GM12878 (cell line): Measurements from ENCODE around the gene ZFAND2A. TPM values are rescaled to one million over a fixed set of nuclear protein-coding genes. Genes with fewer than 3 reads are reported as not detected.

Experiments
- ATAC-seq: fragments of 200-7000 bp; cut with Tn5 transposase; 3 replicates; pipeline ENCODE4 v1.9.1; 2020; ENCODE audit warnings: mild to moderate bottlenecking, moderate library complexity
- BruUV-seq: library from RNA; stranded (reverse); fragments of 400-500 nt; replicated peaks from 2 replicates; lab custom pipeline; 2021; lab: Mats Ljungman, UMichigan
- CTCF ChIA-PET: fragments of 300-600 bp; sonication (Branson Sonifier 250); formaldehyde crosslinking; extraction: SDS; loops from one replicate; lab custom pipeline; 2021; ENCODE audit warnings: inconsistent platforms; lab: Yijun Ruan, JAX
- POLR2A ChIA-PET: fragments of 350-600 bp; formaldehyde crosslinking; extraction: SDS; loops from one replicate; lab custom pipeline; 2021; ENCODE audit warnings: inconsistent platforms; lab: Charles Lee
- RAD21 ChIA-PET: fragments of 300-600 bp; sonication (Branson Sonifier 250); formaldehyde crosslinking; loops from one replicate; lab custom pipeline; 2023; ENCODE audit warnings: antibody characterized with exemption; ENCODE audit not compliant: unreplicated experiment; lab: Charles Lee
- SMC1A ChIA-PET: fragments of 300-600 bp; sonication (Branson Sonifier 250); formaldehyde crosslinking; loops from one replicate; lab custom pipeline; 2023; ENCODE audit not compliant: unreplicated experiment, uncharacterized antibody; lab: Charles Lee
- DNase-seq: peaks from one replicate; pipeline ENCODE4 v3.0.0-alpha.2; 2011; ENCODE audit warnings: low read depth, low spot score
- FAIRE-seq: peaks from 3 replicates; lab custom pipeline; 2011; peaks lifted over from hg19 to GRCh38; lab: Jason Lieb, UNC
- H2AFZ ChIP-seq: 2 replicates; pipeline ENCODE4 v1.6.0; 2011; ENCODE audit warnings: low read depth, low read length, control low read depth; ENCODE audit not compliant: control insufficient read depth
- H3K27ac ChIP-seq: 2 replicates; pipeline ENCODE4 v1.5.1; 2011; ENCODE audit warnings: control low read depth; ENCODE audit not compliant: control insufficient read depth, insufficient read depth
- H3K27me3 ChIP-seq, 2 experiments: replicated peaks in 1 of 2; 2 replicates each; pipeline versions ENCODE4 v1.6.0 to v1.6.1; 2011; ENCODE audit warnings: low read length in 1 of 2; ENCODE audit not compliant: control insufficient read depth in 2 of 2, insufficient read depth in 2 of 2
- H3K36me3 ChIP-seq, 2 experiments: 2 replicates each; pipeline ENCODE4 v1.5.1; 2011; ENCODE audit warnings: low read length in 1 of 2; ENCODE audit not compliant: control insufficient read depth in 2 of 2, insufficient read depth in 2 of 2
- H3K4me1 ChIP-seq: 2 replicates; pipeline ENCODE4 v1.6.1; 2011; ENCODE audit warnings: mild to moderate bottlenecking, low read length, moderate library complexity, mixed read lengths; ENCODE audit not compliant: control insufficient read depth, insufficient read depth
- H3K4me2 ChIP-seq: 2 replicates; pipeline ENCODE4 v1.6.0; 2011; ENCODE audit warnings: control low read depth; ENCODE audit not compliant: control insufficient read depth, insufficient read depth
- H3K4me3 ChIP-seq: fragments of 200-600 bp; sonication (generic); 2 replicates; pipeline ENCODE4 v1.5.1; 2016
- H3K79me2 ChIP-seq: 2 replicates; pipeline ENCODE4 v1.6.0; 2011; ENCODE audit warnings: low read length; ENCODE audit not compliant: control insufficient read depth, insufficient read depth
- H3K9ac ChIP-seq: 2 replicates; pipeline ENCODE4 v1.8.0; 2011; ENCODE audit warnings: low read length, control low read depth, mixed read lengths; ENCODE audit not compliant: control insufficient read depth, insufficient read depth
- H3K9me3 ChIP-seq: replicated peaks from 3 replicates; pipeline ENCODE4 v1.5.1; 2011; ENCODE audit warnings: mild to moderate bottlenecking, low read length; ENCODE audit not compliant: control insufficient read depth, insufficient read depth
- H4K20me1 ChIP-seq: 2 replicates; pipeline ENCODE4 v1.6.0; 2011; ENCODE audit not compliant: control insufficient read depth, insufficient read depth
- BRCA1 ChIP-seq: IDR thresholded peaks from 2 replicates; pipeline ENCODE4 v1.6.1; 2011; ENCODE audit warnings: low read depth, low read length, improper control_type of control experiment
- CHD4 ChIP-seq: fragments of 200-600 bp; sonication (generic); IDR thresholded peaks from 2 replicates; pipeline ENCODE4 v1.6.1; 2016; ENCODE audit warnings: mild to moderate bottlenecking
- GATAD2B ChIP-seq: fragments of 450-650 bp; conservative IDR thresholded peaks from 2 replicates; pipeline ENCODE4 v1.6.1; 2017; ENCODE audit warnings: low read depth, mild to moderate bottlenecking, moderate library complexity
- HDGF ChIP-seq: fragments of 450-650 bp; IDR thresholded peaks from 2 replicates; pipeline ENCODE4 v1.6.1; 2016; ENCODE audit warnings: antibody characterized with exemption
- MYC ChIP-seq: IDR thresholded peaks from 2 replicates; pipeline ENCODE4 v1.6.1; 2011; ENCODE audit warnings: mild to moderate bottlenecking, low read length, moderate library complexity, inconsistent platforms; ENCODE audit not compliant: insufficient read depth, insufficient replicate concordance, insufficient read length, severe bottlenecking
- PML ChIP-seq: IDR thresholded peaks from 2 replicates; pipeline ENCODE4 v1.6.1; 2012; ENCODE audit warnings: low read length, inconsistent platforms
- SIN3A ChIP-seq: IDR thresholded peaks from 2 replicates; pipeline ENCODE4 v1.6.1; 2012; ENCODE audit warnings: low read depth, low read length, improper control_type of control experiment
- TAF1 ChIP-seq: IDR thresholded peaks from 2 replicates; pipeline ENCODE4 v1.6.1; 2011; ENCODE audit warnings: mild to moderate bottlenecking, low read depth, low read length, borderline replicate concordance
- ZBTB40 ChIP-seq: fragments of 450-650 bp; IDR thresholded peaks from 2 replicates; pipeline ENCODE4 v1.6.1; 2016; ENCODE audit warnings: mild to moderate bottlenecking, moderate library complexity, borderline replicate concordance
- WGBS: methylation state at CpG from one replicate; pipeline ENCODE4 v1.1.6; 2016; ENCODE audit warnings: low lambda C conversion rate; ENCODE audit not compliant: insufficient replicate concordance, insufficient coverage; ENCODE audit errors: missing lambda C conversion rate; 5-methylcytosine and 5-hydroxymethylcytosine counted together
- in situ Hi-C: fragments of 300-500 bp; cut with MboI; formaldehyde crosslinking; loops from 9 replicates; pipeline ENCODE4 v1.14.3; 2018; ENCODE audit warnings: mixed read lengths
- intact Hi-C: fragments of 100-400 bp; cut with micrococcal nuclease; formaldehyde crosslinking; loops from one replicate; pipeline ENCODE4 v1.14.2; 2022; ENCODE audit not compliant: unreplicated experiment
- polyA plus RNA-seq, 11 experiments: library from polyadenylated mRNA; depleted of rRNA in 4 of 11; unstranded in 6 of 11; stranded (reverse) in 5 of 11; fragments of >200 nt; fragmentation: Nextera tagmentation in 4 of 11; fragmentation: Illumina TruSeq in 1 of 11; extraction: Ambion mirVana in 4 of 11; extraction: Trizol in 1 of 11; gene quantifications; 1 replicate in 1 of 11; 2 replicates in 10 of 11; pipeline versions ENCODE4 v1.2.1 to v1.2.3, GENCODE V29; 2011 to 2016; ENCODE audit warnings: inconsistent platforms in 2 of 11, missing spikeins in 2 of 11, low read depth in 1 of 11
- total RNA-seq, 4 experiments: library from RNA; depleted of rRNA in 3 of 4; stranded (reverse); fragments of >200 nt in 3 of 4; fragmentation: Illumina TruSeq in 1 of 4; extraction: Trizol in 1 of 4; gene quantifications; 2 replicates each; pipeline versions ENCODE4 v1.2.1 to v1.2.3, GENCODE V29; 2013 to 2021

ZFAND2A gene
- total and polyA plus RNA-seq, 10 of the 15 experiments (the other 5 are each of a cell fraction or from before 2014, with no cell fraction given), result 14.8 to 39.9 (median 20.8) TPM

GRCh38 chr7:1192171-1192676 is 32.2 kb upstream of the ZFAND2A start:
- no peaks in the 10 kb centered on the region for H3K36me3 ChIP-seq
- ChIA-PET POLR2A (no interaction called here), RAD21 (no interaction called here), SMC1A (interaction anchor here (0.6 kb wide), 1 partner anchor 9 kb away, joined by 4 read pairs; no protein-coding TSS in a partner anchor), CTCF (interaction anchor here (1.0 to 2.7 kb wide), 5 partner anchors 9 to 240 kb away, joined by 3 to 13 read pairs (median 5); no protein-coding TSS in a partner anchor)
- no peaks in the 10 kb centered on the region for H3K4me1 ChIP-seq
- DNase-seq (no peak), FAIRE-seq (no peak), ATAC-seq (no peak)
- H3K27me3 ChIP-seq, result no peaks in the 10 kb centered on the region; a peak in 1 of 4 replicates
- 35% methylated on average over 15 of the region's 15 CpGs for WGBS
- no peak overlapping the region for H3K4me3 ChIP-seq
- intact Hi-C loops, result no loop called here
- H3K4me2 ChIP-seq, result no peak overlapping the region
- H3K9ac ChIP-seq, result no peak overlapping the region
- in situ Hi-C loops, result no loop called here
- no peaks in the 10 kb centered on the region for H3K79me2 ChIP-seq
- no peaks in the 10 kb centered on the region for H4K20me1 ChIP-seq
- BruUV-seq, result no TSS peak
- no peak for TF ChIP-seq CHD4
- no peak for TF ChIP-seq TAF1
- no peak for TF ChIP-seq SIN3A
- TF ChIP-seq MYC, result no peak
- TF ChIP-seq BRCA1, result no peak
- TF ChIP-seq ZBTB40, result no peak
- TF ChIP-seq GATAD2B, result no peak
- TF ChIP-seq HDGF, result no peak
- TF ChIP-seq PML, result no peak
- TF ChIP-seq, all 136 proteins: peak for 0
- Histone ChIP-seq H3K27ac (no peak overlapping the region), H3K9me3 (no peaks in the 10 kb centered on the region), H2AFZ (no peak overlapping the region)
